GM21526 (cell line): ENCODE measurements around the gene STK24.

Experiments
- ATAC-seq: cut with Tn5 transposase; IDR thresholded peaks from one replicate; pipeline ENCODE4 v1.9.1; 2021; ENCODE audit warnings: moderate library complexity; ENCODE audit not compliant: unreplicated experiment, low FRiP score

Gene STK24

GRCh38 chr13:98535501-98536354, 41.2 kb downstream of the STK24 start:
- ATAC-seq, result no peak

DNA sequence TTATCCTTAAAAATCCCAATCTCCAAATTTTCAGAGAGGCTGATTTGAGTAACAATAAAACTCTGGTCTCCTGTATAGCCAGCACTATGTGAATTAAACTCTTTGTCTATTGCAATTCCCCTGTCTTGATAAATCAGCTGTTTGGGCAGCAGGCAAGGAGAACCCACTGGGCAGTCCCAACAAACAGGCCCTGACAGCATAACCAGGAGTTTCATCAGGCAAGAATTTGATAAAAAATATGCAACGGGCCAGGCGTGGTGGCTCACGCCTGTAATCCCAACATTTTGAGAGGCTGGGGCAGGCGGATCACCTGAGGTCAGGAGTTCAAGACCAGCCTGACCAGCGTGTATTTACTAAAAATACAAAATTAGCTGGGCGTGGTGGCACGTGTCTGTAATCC, 42.1 kb downstream of the STK24 start:
- no peak for ATAC-seq

DNA sequence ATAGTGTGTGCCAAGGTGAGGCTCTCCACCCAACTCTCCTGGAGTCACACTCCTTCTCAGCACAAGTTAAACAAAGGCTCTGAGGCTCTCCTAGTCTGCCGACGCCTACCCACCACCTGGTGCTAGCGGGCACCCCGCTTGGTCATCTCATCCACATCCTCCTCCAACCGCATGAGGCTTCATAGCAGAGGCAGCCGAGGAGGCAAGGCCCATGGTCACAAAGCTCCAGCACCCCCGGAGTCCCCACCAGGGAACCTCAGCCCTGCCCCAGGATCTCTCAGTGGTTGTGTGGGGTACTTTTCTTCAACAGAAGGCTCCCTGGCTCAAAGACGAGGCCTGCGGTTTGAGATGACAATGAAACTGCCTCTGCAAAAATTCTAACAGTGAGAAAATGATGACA, 43.0 kb downstream of the STK24 start:
- no peak for ATAC-seq

DNA sequence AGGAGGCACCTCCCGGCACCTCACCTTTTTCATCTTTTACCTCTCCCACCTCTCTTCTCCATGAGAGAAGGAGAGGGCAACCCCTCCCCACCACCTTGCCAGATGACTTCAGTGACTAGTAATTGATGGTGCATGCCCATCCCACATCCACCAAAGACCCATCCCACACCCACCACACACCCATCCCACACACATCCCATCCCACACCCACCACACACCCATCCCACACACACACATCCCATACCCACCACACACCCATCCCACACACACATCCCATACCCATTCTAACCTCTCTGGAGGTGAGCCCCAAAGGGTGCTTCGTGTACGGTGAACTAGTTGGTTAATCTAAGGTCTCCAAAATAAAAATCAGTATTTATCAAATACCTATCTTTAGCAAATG, 44.7 kb downstream of the STK24 start:
- no peak for ATAC-seq

DNA sequence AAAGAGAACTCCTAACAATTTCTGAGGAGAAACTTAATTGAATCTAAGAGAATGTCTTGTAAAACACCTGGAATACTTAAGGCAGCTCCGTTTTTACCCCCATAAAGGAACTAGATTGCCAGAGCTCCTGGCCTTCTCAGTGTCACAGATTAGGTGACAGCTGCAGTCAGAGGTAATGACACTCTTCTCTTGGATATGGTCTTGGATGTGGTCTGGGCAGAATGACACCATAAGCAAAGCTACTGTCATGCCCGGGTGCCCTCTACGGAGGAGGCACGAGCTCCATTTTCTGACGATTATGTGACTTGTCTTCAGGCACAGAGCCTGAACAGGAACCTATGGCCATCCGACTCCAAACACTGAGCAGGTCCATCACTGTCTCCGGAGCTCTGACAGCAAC, 46.7 kb downstream of the STK24 start:
- ATAC-seq, result no peak

DNA sequence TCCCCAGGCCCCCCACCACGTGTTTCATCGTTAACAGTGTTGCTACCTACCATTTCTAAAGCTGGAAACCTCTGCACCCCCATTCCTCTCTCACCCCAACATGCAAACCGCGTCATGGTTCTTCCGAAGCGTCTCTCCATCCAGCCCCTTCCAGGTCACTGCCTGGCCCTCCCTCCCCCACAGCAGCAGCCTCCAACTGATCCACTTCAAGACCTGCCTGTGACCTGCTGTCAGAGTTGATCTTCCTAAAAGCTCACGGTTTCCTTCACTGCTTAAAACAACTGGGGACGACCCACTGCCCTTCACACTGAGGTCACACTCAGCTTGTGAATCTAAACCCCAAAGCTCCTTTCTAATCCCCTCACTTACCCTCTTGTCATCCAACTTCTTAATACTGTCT, 47.7 kb downstream of the STK24 start:
- no peak for ATAC-seq

DNA sequence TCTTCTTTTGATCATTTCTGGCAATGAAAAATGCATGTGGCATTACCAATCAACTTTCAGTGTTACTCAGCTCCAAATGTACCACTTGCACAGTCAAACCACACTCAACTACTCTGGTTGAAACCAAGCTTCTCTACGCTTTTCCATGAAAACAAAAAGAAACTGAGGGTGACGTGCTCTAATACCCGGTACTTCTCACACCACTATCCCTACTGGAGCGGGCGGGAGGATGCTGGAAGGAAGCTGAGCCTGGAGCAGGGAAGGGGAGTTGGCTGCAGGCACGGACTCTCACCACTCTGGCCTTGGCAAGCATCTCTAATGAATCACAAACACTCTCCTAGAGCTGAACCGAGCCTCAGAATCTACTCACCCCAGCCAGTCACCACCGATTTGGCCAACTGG, 48.2 kb downstream of the STK24 start:
- ATAC-seq, result no peak

- no peak for ATAC-seq
Measured at GRCh38 chr13:98527526-98527925, 49.4 kb downstream of the STK24 start.

DNA sequence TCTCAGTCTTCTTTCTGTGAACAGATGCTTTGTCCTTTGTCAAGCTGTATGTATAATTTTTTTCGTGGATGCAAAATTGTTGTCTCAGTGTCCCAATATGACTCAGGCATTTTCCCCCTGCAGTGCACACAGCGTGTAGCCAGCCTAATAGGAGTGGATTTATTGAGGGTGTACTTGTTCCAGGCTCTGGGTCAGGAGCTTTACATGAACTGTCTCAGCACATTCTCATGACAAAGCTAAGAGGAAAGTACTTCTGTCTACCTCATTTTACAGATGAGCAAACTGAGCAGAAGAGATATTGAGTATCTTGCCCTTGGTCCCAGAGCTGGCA, 50.8 kb downstream of the STK24 start:
- no peak for ATAC-seq

- ATAC-seq, result no peak
Measured at GRCh38 chr13:98525456-98526181, 51.3 kb downstream of the STK24 start.

GRCh38 chr13:98524793-98525192, 52.1 kb downstream of the STK24 start:
- ATAC-seq, result no peak

GRCh38 chr13:98524391-98524790, 52.5 kb downstream of the STK24 start:
- no peak for ATAC-seq

GRCh38 chr13:98523455-98524102, 53.3 kb downstream of the STK24 start:
- peak; percentile 42 for ATAC-seq

DNA sequence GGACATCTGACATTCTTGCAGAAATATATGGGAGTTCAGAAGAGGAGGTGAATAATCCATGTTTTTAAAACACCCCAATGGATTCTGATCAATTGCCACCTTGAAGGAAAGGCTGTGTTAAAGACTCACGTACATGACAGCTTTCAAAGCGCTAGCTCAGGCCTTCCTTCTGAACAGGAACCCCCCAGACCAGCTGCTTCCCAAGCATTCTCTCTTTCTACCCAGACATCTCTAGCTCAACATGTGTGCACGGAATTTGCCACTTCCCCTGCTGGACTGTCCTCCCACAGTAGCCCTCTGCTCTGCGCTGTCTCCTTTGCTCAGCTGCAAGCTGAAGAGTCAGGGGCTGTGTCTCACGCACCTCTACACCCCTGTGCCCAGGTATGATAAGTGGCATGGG, 54.5 kb downstream of the STK24 start:
- ATAC-seq, result no peak

DNA sequence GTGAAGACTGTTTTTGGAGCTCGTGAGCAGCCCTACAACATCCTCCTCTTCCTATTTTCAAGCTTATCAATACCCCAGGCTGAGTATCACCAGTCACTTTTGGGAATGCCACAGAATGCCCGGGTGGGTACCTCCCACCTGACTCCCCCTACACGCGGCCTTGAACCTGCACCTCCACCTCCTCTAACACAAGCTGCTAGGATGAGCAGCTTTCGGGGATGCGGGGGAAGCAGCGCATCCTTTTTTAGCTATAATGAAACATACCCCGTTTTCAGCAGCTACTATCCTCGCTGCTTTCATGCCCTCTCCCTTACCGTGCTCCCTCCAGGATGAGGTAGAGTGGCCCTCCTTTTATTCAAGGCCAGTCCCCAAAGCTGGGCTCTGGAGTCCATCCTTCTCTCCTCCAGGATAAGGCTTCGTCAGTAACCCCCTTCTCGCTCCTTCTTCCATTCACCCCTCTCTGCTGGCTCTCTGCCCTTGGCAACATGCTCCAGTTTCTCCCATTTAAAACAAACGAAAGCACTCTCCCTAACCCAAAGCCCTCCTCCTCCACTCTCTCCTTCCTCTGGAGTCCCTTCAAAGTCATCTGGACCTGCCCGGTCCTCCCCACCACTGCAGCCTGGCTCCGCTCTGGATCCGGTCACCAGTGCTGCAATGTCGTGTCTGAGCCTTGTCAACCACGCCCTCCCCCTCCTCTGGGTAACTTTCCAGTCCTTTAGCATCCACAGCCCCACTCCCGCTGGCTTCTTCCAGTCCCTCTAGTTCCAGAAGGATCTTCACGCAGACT, 55.3 kb downstream of the STK24 start:
- ATAC-seq, result no peak

DNA sequence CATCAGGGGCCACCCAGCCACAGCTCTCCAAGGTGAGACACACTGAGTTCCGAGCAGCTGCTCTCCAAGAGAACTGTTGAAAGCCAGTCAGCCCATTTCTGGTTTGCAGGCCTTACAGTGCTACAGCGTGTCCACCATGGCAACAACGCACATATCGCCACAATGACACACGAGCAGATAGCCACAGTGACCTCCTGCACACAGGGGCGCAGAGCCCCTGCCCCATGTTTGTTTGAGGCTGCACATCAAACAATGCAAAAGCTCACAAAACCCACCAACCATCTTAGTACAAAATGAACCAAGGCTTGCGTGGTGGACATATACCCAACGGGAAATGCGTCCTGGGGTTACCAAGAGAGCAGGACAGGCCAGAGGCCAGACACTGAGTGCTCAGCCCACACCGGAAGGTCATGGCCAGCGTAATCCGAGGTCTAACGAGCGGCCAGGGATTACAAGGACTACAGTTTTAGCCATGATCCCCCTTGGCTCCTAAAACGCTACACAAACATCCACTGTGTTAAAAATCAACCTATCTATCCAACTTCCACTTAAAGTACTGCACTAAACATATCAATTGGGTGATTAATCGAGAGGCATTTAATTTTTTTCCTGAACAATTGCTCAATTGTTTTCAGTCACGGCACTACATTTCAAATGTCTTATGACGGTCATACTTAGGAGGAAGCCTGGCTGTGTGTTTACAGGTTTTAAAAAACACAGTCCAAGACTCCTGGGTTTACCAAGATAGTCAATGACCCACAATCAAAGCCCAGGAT, 56.0 kb downstream of the STK24 start:
- ATAC-seq, result no peak

GRCh38 chr13:98519976-98520375, 56.9 kb downstream of the STK24 start:
- ATAC-seq, result no peak

GRCh38 chr13:98517576-98518310, 59.2 kb downstream of the STK24 start:
- no peak for ATAC-seq

DNA sequence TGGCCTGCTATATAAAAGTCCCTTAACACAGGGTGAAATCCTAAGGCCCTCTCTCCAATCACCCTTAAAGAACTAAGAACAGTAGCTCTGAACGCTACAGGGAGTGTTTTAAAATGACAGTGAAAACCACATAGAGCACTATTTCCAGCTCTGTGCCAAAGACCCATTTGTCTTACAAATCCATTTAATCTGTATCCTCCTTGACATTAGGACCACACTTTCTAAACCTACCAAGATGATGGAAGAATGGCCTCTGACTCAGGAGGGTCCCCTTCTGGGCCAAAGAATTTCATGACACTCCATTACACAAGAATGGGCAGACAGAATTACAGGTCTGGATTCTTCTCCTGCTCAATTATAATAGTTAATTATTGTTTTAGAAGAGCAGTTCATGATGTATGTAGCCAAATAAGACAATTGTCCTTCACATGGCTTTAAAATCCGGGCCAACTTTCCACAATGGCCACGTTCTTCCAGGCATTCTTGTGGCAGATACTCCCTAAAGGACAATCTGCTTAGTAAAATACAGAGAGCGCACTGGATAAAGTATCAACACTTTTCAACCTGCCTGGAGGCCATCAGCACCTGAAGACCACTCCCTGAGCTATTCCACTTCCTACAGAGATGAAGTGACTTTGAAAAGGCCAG, 61.0 kb downstream of the STK24 start:
- ATAC-seq, result no peak
